Right atrium auricular region (tissue), 2 donors: ENCODE data around the gene SYCP3. TPM values are rescaled to one million over a fixed set of nuclear protein-coding genes. Genes with fewer than 3 reads are reported as not detected.

Experiments used
- DNase-seq: peaks from one replicate; pipeline ENCODE4 v3.0.0-alpha.2; 2019; ENCODE audit warnings: low spot score
- H3K27ac ChIP-seq, 2 donors: fragments of 200-600 bp; sonication (generic); 1 replicate in 1 of 2; 2 replicates in 1 of 2; pipeline ENCODE4 v1.5.1; 2016 to 2019
- H3K27me3 ChIP-seq, 2 donors: fragments of 200-600 bp; sonication (generic); one replicate each; pipeline versions ENCODE4 v1.5.1 to v1.6.0; 2017 to 2019
- H3K36me3 ChIP-seq: fragments of 200-600 bp; sonication (generic); one replicate; pipeline ENCODE4 v1.5.1; 2016
- H3K4me1 ChIP-seq, 2 donors: fragments of 200-600 bp; sonication (generic); one replicate each; pipeline versions ENCODE4 v1.5.1 to v1.6.0; 2017 to 2019
- H3K4me3 ChIP-seq, 2 donors: fragments of 200-600 bp; sonication (generic); 1 replicate in 1 of 2; 2 replicates in 1 of 2; pipeline ENCODE4 v1.5.1; 2017 to 2019; ENCODE audit warnings: mild to moderate bottlenecking in 1 of 2, moderate library complexity in 1 of 2
- H3K9me3 ChIP-seq, 2 donors: fragments of 200-600 bp; sonication (generic); one replicate each; pipeline ENCODE4 v1.5.1; 2019
- total RNA-seq, 2 donors: library from RNA; depleted of rRNA; stranded (reverse); fragments of >200 nt; gene quantifications; one replicate each; pipeline ENCODE4 v1.1.0, GENCODE V29; 2016
- TF ChIP-seq, protein P1 (sequence below), 2 donors: fragments of 200-600 bp; sonication (generic); IDR thresholded peaks; one replicate each; pipeline ENCODE4 v1.5.1; 2019; ENCODE audit warnings: antibody characterized with exemption in 2 of 2

SYCP3 gene
- total RNA-seq, 2 donors from 2014 or later: not detected

DNA sequence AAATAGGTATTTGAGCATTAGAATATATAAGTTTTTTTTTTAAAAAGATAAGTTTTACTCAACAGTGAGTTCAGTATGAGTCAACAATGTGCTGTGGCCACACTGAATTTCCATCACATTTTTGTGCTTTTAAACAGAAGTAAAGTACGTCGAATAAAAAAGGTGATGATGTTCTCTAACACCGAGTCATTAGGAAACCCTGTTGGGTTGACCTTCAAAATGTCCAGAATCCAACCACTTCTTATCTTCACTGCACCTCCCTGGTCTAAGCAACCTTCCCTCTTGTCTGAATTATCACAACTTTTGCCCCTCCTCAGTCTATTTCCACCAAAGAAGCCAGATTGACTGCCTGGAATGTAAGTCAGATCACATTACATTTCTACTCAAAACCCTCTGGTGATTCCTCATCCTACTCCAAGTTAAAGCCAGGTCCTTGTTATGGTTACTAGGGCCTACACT is 43.0 kb upstream of the SYCP3 start:
- no peaks in the 10 kb centered on the region for H3K9me3 ChIP-seq
- H3K4me1 ChIP-seq: peaks cover 0 to 13% of the 10 kb centered on the region in 2 donors
- H3K36me3 ChIP-seq: no peaks in the 10 kb centered on the region
- no peak overlapping the region for H3K27ac ChIP-seq
- no peak overlapping the region for H3K4me3 ChIP-seq
- no peaks in the 10 kb centered on the region for H3K27me3 ChIP-seq
- no peak for DNase-seq
- TF ChIP-seq, protein P1, sequence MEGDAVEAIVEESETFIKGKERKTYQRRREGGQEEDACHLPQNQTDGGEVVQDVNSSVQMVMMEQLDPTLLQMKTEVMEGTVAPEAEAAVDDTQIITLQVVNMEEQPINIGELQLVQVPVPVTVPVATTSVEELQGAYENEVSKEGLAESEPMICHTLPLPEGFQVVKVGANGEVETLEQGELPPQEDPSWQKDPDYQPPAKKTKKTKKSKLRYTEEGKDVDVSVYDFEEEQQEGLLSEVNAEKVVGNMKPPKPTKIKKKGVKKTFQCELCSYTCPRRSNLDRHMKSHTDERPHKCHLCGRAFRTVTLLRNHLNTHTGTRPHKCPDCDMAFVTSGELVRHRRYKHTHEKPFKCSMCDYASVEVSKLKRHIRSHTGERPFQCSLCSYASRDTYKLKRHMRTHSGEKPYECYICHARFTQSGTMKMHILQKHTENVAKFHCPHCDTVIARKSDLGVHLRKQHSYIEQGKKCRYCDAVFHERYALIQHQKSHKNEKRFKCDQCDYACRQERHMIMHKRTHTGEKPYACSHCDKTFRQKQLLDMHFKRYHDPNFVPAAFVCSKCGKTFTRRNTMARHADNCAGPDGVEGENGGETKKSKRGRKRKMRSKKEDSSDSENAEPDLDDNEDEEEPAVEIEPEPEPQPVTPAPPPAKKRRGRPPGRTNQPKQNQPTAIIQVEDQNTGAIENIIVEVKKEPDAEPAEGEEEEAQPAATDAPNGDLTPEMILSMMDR (IDR thresholded peaks at IDR 0.05): no peak

DNA sequence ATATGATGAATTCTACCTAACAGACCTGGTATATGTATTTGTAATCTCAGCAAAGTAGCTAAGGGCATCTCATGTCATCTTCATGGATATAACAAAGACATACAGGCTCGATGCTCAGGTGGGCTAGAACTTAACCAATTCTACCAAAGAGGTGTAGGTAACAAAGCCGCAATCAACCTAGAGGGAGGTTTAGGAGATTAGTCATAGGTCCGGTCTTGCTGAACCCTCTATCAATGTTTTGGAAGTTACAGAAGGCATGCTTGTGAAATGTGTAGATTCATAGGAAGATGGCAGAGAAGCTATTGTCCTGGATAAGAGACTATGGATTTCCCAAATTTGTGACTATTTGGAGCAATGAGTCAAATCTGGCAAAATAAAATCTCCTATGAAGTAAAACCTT is 42.6 kb upstream of the SYCP3 start:
- DNase-seq: no peak
- TF ChIP-seq, protein P1 (IDR thresholded peaks at IDR 0.05): no peak
- Histone ChIP-seq H3K4me1 (peaks cover 0 to 13% of the 10 kb centered on the region in 2 donors), H3K4me3 (no peak overlapping the region), H3K27me3 (no peaks in the 10 kb centered on the region), H3K9me3 (no peaks in the 10 kb centered on the region), H3K36me3 (no peaks in the 10 kb centered on the region), H3K27ac (no peak overlapping the region)

DNA sequence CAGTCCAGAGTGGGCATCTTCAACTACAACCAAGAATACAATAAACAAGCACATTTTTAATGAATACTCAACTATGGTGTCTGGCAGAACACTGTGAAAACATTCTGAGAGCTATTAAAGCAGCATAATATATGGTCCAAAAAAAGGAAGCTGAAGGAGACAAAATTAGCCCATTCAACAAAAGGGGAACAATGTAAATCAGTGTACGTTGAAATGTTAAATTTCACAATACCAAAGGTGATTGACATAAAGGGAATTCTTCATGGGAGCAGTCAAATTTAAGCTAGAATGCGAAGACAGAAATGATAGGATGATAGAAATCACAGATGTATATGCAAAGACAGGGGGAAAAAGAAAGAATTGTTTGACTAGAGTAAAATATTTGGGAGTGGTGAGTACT is 41.3 kb upstream of the SYCP3 start:
- Histone ChIP-seq H3K27me3 (no peaks in the 10 kb centered on the region), H3K27ac (no peak overlapping the region), H3K4me1 (peaks cover 0 to 13% of the 10 kb centered on the region in 2 donors), H3K9me3 (no peaks in the 10 kb centered on the region), H3K4me3 (no peak overlapping the region), H3K36me3 (no peaks in the 10 kb centered on the region)
- DNase-seq: no peak
- TF ChIP-seq, protein P1 (IDR thresholded peaks at IDR 0.05): no peak

DNA sequence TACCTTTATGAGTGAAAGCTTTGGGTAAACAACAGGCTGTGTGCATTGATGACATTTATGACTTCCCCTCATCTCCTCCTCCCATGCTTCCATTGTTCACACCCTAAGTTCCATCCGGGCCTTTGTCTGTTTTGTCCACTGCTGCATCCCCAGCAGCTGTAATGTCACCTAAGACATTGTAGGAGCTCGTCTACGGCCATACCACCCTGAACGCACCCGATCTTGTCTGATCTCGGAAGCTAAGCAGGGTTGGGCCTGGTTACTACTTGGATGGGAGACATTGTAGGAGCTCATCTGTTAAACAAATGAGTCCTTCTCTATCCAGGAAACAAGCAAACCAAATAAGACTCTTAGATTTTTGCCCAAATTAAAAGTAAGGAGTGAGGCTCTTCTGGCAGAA is 40.4 kb upstream of the SYCP3 start:
- H3K4me3 ChIP-seq: no peak overlapping the region
- DNase-seq: no peak
- H3K27ac ChIP-seq: no peak overlapping the region
- H3K36me3 ChIP-seq: no peaks in the 10 kb centered on the region
- H3K9me3 ChIP-seq: no peaks in the 10 kb centered on the region
- H3K27me3 ChIP-seq: no peaks in the 10 kb centered on the region
- TF ChIP-seq, protein P1 (IDR thresholded peaks at IDR 0.05): no peak
- H3K4me1 ChIP-seq: peaks cover 0 to 13% of the 10 kb centered on the region in 2 donors

DNA sequence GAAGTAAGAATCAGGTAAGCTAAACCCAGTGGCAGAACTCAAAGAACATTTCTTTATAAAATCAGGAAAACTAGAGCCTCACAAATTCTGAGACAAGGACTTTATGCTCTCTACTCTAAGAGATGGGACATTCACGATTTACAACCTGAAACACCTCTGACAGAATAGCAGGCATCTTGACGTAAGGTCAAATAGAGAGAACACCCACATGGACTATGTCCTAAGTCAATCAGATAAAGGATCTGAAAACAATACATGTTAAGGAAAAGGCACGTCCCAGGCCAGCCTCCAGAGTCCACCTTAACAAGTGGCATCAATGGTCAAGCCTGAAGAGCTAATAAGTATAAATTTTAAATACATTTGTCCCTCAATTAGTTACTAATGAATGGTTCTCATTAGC is 39.9 kb upstream of the SYCP3 start:
- TF ChIP-seq, protein P1 (IDR thresholded peaks at IDR 0.05): no peak
- no peak overlapping the region for H3K4me3 ChIP-seq
- H3K27me3 ChIP-seq: no peaks in the 10 kb centered on the region
- H3K27ac ChIP-seq: no peak overlapping the region
- H3K4me1 ChIP-seq: peaks cover 0 to 13% of the 10 kb centered on the region in 2 donors
- DNase-seq: no peak
- no peaks in the 10 kb centered on the region for H3K36me3 ChIP-seq
- no peaks in the 10 kb centered on the region for H3K9me3 ChIP-seq

DNA sequence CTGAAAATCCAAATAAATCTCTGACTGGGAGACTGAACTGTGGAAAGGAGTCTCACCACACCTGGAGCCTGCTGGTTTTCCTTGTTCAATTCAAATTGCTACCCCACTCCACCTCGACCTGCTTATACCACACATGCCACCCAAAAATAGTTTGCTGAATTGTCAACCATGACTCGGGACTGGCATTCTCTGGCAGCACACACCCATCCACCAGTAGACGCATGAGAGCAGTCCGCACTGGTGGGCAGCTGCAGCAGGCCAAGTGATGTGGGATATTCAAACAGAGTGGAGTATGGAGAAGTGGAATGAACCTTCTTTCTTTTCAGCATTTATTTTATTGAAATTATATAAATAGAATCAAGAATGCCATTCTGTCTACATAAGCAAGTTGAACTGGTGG is 38.7 kb upstream of the SYCP3 start:
- Histone ChIP-seq H3K4me3 (no peak overlapping the region), H3K27ac (peak overlapping the region; percentile 20 to 22), H3K27me3 (no peaks in the 10 kb centered on the region), H3K36me3 (no peaks in the 10 kb centered on the region), H3K9me3 (no peaks in the 10 kb centered on the region), H3K4me1 (peaks cover 0 to 9% of the 10 kb centered on the region in 2 donors)
- DNase-seq: no peak
- TF ChIP-seq, protein P1 (IDR thresholded peaks at IDR 0.05): no peak
